GM12891 (cell line): Measurements from ENCODE around the gene CORO1C.
"Not testable (repeated sequence)": the region's sequence is repeated elsewhere in the genome, so short reads cannot be mapped to it uniquely, and the experiment has no call there.

Experiments
- PAX5 ChIP-seq: IDR thresholded peaks from 2 replicates; pipeline ENCODE4 v1.6.1; 2011; ENCODE audit warnings: low read length, moderate library complexity, mild to moderate bottlenecking; ENCODE audit not compliant: insufficient read depth, severe bottlenecking
- POLR2A ChIP-seq: IDR thresholded peaks from 2 replicates; pipeline ENCODE4 v1.6.1; 2011; ENCODE audit warnings: low read depth, low read length, control low read depth
- POLR2AphosphoS5 ChIP-seq: IDR thresholded peaks from 2 replicates; pipeline ENCODE4 v1.6.1; 2011; ENCODE audit warnings: low read depth, low read length, control low read depth
- POU2F2 ChIP-seq: IDR thresholded peaks from 2 replicates; pipeline ENCODE4 v1.6.1; 2011; ENCODE audit warnings: low read depth, mild to moderate bottlenecking, control low read depth, low read length, moderate library complexity
- SPI1 ChIP-seq: IDR thresholded peaks from 2 replicates; pipeline ENCODE4 v1.6.1; 2011; ENCODE audit warnings: low read depth, low read length, control low read depth
- TAF1 ChIP-seq: IDR thresholded peaks from 2 replicates; pipeline ENCODE4 v1.6.1; 2011; ENCODE audit warnings: low read depth, low read length, control low read depth

DNA sequence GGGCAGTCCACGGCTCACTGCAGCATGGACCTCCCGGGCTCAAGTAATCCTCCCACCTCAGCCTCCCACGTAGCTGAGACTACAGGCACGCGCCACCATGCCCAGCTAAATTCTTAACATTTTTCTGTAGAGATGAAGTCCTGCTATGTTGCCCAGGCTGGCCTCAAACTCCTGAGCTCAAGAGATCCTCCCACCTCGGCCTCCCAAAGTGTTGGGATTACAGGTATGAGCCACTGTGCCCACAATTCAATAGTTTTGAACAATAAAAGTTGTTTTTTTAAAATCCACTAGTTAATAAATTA is 1.9 kb upstream of the CORO1C start:
- TF ChIP-seq POLR2AphosphoS5, POLR2A, SPI1, TAF1, POU2F2, PAX5: not testable (repeated sequence)
